Brain microvascular endothelial cell (primary cell): Measurements from ENCODE around the gene UBE2E1.

ENCODE experiments used
- DNase-seq: peaks from one replicate; pipeline ENCODE4 v3.0.0-alpha.2; 2020
- H3K27ac ChIP-seq: fragments of 250-450 bp; sonication (Bioruptor Pico); 2 replicates; pipeline ENCODE4 v1.5.1; 2020; ENCODE audit warnings: mild to moderate bottlenecking, moderate library complexity
- H3K27me3 ChIP-seq: fragments of 250-450 bp; sonication (Bioruptor Pico); replicated peaks from 2 replicates; pipeline ENCODE4 v1.5.1; 2020; ENCODE audit warnings: mild to moderate bottlenecking
- H3K36me3 ChIP-seq: fragments of 250-450 bp; sonication (Bioruptor Pico); replicated peaks from 2 replicates; pipeline ENCODE4 v1.5.1; 2020; ENCODE audit warnings: mild to moderate bottlenecking
- H3K4me3 ChIP-seq: 2 replicates; pipeline ENCODE4 v1.5.1; 2011; ENCODE audit warnings: low read depth, mild to moderate bottlenecking, control low read depth, low read length, moderate library complexity
- in situ Hi-C: cut with HindIII; loops from 2 replicates; pipeline ENCODE4 v1.10.0; 2017; ENCODE audit warnings: low sequenced_read_pairs, low pct_ligation_motif_present
- TF ChIP-seq, protein P1 (sequence below): IDR thresholded peaks from 2 replicates; pipeline ENCODE4 v1.5.1; 2011; ENCODE audit warnings: low read depth, mild to moderate bottlenecking, moderate library complexity, low read length, control low read depth, inconsistent platforms; ENCODE audit errors: missing control alignments

Gene UBE2E1

DNA sequence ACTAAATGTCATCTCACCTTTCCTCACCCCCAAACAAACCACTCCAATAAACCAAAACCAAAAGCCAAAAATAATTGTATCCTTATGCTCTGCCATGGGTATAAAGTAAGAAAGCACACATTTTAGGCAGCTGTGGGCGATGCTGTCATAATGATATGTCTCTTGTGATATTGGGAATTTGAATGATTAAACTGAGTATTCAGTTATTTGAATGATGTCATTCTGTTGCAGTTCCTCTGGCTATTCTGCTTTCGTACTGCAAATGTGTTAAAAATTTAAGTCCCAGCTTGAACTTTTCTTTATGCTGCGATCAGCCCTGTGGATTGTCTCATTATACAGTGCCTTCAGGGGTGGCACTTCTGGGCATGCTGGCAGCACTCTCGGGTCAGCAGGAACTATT lies 128.5 kb downstream of the UBE2E1 start:
- DNase-seq = no peak
- Histone ChIP-seq H3K4me3 (no peak overlapping the region), H3K27me3 (no peaks in the 10 kb centered on the region), H3K27ac (no peak overlapping the region), H3K36me3 (no peaks in the 10 kb centered on the region)
- in situ Hi-C loops = no loop called here
- TF ChIP-seq, protein P1, sequence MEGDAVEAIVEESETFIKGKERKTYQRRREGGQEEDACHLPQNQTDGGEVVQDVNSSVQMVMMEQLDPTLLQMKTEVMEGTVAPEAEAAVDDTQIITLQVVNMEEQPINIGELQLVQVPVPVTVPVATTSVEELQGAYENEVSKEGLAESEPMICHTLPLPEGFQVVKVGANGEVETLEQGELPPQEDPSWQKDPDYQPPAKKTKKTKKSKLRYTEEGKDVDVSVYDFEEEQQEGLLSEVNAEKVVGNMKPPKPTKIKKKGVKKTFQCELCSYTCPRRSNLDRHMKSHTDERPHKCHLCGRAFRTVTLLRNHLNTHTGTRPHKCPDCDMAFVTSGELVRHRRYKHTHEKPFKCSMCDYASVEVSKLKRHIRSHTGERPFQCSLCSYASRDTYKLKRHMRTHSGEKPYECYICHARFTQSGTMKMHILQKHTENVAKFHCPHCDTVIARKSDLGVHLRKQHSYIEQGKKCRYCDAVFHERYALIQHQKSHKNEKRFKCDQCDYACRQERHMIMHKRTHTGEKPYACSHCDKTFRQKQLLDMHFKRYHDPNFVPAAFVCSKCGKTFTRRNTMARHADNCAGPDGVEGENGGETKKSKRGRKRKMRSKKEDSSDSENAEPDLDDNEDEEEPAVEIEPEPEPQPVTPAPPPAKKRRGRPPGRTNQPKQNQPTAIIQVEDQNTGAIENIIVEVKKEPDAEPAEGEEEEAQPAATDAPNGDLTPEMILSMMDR = no peak

- in situ Hi-C loops = no loop called here
Measured at GRCh38 chr3:23937296-23937695, 131.5 kb downstream of the UBE2E1 start.

GRCh38 chr3:23938688-23939087 lies 132.9 kb downstream of the UBE2E1 start:
- in situ Hi-C loops = no loop called here
- TF ChIP-seq, protein P1 = no peak
- Histone ChIP-seq H3K4me3 (no peak overlapping the region), H3K27ac (no peak overlapping the region), H3K36me3 (no peaks in the 10 kb centered on the region), H3K27me3 (no peaks in the 10 kb centered on the region)
- no peak for DNase-seq

More at GRCh38 chr3:23937296-23937695, 131.5 kb downstream of the UBE2E1 start:
- TF ChIP-seq, protein P1 = no peak
- no peak for DNase-seq
- H3K27ac ChIP-seq = no peak overlapping the region
- no peaks in the 10 kb centered on the region for H3K36me3 ChIP-seq
- no peak overlapping the region for H3K4me3 ChIP-seq
- H3K27me3 ChIP-seq = no peaks in the 10 kb centered on the region

- no peak for DNase-seq
- TF ChIP-seq, protein P1 = no peak
- no peak overlapping the region for H3K4me3 ChIP-seq
- in situ Hi-C loops = no loop called here
- no peaks in the 10 kb centered on the region for H3K36me3 ChIP-seq
- no peaks in the 10 kb centered on the region for H3K27me3 ChIP-seq
- H3K27ac ChIP-seq = no peak overlapping the region
Measured at GRCh38 chr3:23940775-23941174, 135.0 kb downstream of the UBE2E1 start.
